ENCODE measurements around the gene ATP8A2.

The ATP8A2 gene

DNA sequence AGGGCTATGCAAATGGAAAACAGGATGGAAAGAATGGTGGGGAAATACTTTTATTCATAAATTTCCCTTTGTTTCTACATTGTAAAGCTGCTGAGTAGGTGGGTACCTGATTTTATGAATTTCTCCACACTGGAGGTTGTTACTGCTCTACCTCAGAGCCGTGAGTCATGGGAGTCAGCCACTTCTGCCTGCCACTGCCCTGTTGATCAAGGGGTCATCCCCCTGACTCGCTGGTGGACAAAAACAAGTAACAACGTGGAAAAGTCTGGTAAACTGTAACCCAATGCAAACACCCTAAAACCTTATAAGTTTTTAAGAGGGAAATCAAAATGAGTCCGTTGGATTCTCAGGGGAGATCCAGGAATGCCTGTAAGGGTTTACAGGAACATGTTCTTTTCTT lies 329.5 kb downstream of the ATP8A2 start:
- H3K4me1 ChIP-seq (ENCODE audit: control insufficient read depth in 1 of 2, insufficient read depth in 1 of 2, low read depth in 1 of 2, low read length in 1 of 2) = no peaks in the 10 kb centered on the region
- H3K27me3 ChIP-seq = no peaks in the 10 kb centered on the region
- H3K4me3 ChIP-seq (ENCODE audit: low read depth in 1 of 2, low read length in 1 of 2) = no peak overlapping the region
- H3K27ac ChIP-seq = no peak overlapping the region
- no peaks in the 10 kb centered on the region for H3K36me3 ChIP-seq
- TF ChIP-seq, protein P1, sequence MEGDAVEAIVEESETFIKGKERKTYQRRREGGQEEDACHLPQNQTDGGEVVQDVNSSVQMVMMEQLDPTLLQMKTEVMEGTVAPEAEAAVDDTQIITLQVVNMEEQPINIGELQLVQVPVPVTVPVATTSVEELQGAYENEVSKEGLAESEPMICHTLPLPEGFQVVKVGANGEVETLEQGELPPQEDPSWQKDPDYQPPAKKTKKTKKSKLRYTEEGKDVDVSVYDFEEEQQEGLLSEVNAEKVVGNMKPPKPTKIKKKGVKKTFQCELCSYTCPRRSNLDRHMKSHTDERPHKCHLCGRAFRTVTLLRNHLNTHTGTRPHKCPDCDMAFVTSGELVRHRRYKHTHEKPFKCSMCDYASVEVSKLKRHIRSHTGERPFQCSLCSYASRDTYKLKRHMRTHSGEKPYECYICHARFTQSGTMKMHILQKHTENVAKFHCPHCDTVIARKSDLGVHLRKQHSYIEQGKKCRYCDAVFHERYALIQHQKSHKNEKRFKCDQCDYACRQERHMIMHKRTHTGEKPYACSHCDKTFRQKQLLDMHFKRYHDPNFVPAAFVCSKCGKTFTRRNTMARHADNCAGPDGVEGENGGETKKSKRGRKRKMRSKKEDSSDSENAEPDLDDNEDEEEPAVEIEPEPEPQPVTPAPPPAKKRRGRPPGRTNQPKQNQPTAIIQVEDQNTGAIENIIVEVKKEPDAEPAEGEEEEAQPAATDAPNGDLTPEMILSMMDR (IDR thresholded peaks at IDR 0.05) = no peak
- no peaks in the 10 kb centered on the region for H3K9me3 ChIP-seq

DNA sequence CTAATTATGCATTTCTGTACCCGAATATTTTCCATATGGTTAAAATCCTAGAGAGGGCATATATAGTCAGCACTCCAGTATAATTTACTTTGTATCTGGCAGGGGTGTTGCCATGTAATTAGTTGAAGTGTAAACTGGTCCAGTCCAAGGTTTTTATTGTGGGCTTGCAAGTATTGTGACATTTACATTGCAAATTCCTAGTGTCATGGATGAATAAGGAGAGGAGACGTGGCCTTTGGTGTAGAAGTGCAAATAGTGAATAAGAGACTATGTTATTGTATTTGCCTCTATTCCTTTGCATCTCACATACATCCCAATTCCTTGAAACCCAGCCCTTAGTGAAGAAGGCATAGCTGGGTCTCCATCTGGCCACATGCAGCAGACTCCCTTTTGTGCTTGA lies 330.6 kb downstream of the ATP8A2 start:
- H3K4me1 ChIP-seq (ENCODE audit: control insufficient read depth in 1 of 2, insufficient read depth in 1 of 2, low read depth in 1 of 2, low read length in 1 of 2) = no peaks in the 10 kb centered on the region
- H3K27ac ChIP-seq = no peak overlapping the region
- H3K27me3 ChIP-seq = no peaks in the 10 kb centered on the region
- no peaks in the 10 kb centered on the region for H3K9me3 ChIP-seq
- TF ChIP-seq, protein P1 (IDR thresholded peaks at IDR 0.05) = no peak
- no peaks in the 10 kb centered on the region for H3K36me3 ChIP-seq
- no peak overlapping the region for H3K4me3 ChIP-seq (ENCODE audit: low read depth in 1 of 2, low read length in 1 of 2)

DNA sequence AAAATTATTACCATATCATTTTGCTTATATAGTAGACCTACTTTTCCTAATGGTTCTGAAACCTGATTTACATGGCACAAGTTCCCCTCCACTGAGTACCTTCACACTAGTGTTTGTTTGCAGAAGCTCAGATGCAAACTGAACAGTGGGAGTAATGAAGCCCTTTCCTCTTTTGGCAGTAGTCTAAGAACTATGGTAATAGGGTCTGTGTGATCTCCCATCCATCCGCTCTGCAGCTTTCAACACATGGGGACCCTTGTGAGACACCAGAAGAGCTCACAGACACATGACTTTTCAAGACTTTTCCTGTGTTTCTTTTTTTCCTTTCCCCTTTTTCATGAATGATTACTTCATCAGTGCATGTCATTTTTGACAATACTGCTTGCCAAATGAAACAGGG lies 336.0 kb downstream of the ATP8A2 start:
- TF ChIP-seq, protein P1 (IDR thresholded peaks at IDR 0.05) = no peak
- Histone ChIP-seq H3K4me3 (ENCODE audit: low read depth in 1 of 2, low read length in 1 of 2) (no peak overlapping the region), H3K27ac (no peak overlapping the region), H3K4me1 (ENCODE audit: control insufficient read depth in 1 of 2, insufficient read depth in 1 of 2, low read depth in 1 of 2, low read length in 1 of 2) (no peaks in the 10 kb centered on the region), H3K9me3 (no peaks in the 10 kb centered on the region), H3K36me3 (no peaks in the 10 kb centered on the region), H3K27me3 (no peaks in the 10 kb centered on the region)

DNA sequence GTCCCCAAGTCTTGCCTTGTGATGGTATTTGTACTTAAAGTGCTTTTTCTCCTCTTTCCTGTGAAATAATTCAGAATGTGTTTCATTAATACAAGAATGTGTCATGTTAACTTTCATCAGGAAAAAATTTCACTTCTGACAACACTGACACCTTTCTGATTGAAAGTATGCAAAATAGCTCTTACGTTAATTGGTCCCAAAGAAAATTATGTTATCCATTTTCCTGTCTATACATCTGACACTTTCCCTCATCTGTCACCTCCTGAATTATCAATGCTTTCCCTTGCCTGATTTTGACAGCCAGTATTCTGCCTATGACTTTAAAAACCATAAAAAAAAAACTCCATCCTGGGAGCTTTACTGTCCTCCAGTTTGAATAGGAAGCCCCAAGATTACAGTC lies 336.5 kb downstream of the ATP8A2 start:
- H3K4me3 ChIP-seq (ENCODE audit: low read depth in 1 of 2, low read length in 1 of 2) = no peak overlapping the region
- H3K4me1 ChIP-seq (ENCODE audit: control insufficient read depth in 1 of 2, insufficient read depth in 1 of 2, low read depth in 1 of 2, low read length in 1 of 2) = no peaks in the 10 kb centered on the region
- TF ChIP-seq, protein P1 (IDR thresholded peaks at IDR 0.05) = no peak
- no peaks in the 10 kb centered on the region for H3K36me3 ChIP-seq
- H3K9me3 ChIP-seq = no peaks in the 10 kb centered on the region
- no peaks in the 10 kb centered on the region for H3K27me3 ChIP-seq
- no peak overlapping the region for H3K27ac ChIP-seq

DNA sequence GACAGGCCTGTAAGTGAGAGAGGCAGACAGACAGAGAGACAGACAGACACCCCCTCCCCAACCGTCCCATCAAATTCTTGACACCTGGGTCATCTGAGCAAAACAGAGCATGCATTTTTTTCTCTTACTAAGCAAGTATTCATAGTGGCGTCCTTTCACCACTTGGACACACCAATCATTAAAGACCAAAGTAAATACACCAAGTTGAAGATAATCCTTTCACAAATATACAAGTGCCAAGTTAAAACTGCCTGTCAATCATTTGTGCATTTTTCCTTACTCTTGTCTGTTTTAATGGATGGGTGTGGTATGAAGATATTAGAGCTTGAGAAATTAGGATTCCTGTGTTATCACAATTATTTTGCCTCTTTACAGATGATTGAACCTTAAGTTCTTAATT lies 337.3 kb downstream of the ATP8A2 start:
- Histone ChIP-seq H3K27ac (no peak overlapping the region), H3K9me3 (no peaks in the 10 kb centered on the region), H3K36me3 (no peaks in the 10 kb centered on the region), H3K4me3 (ENCODE audit: low read depth in 1 of 2, low read length in 1 of 2) (no peak overlapping the region), H3K4me1 (ENCODE audit: control insufficient read depth in 1 of 2, insufficient read depth in 1 of 2, low read depth in 1 of 2, low read length in 1 of 2) (no peaks in the 10 kb centered on the region), H3K27me3 (no peaks in the 10 kb centered on the region)
- TF ChIP-seq, protein P1 (IDR thresholded peaks at IDR 0.05) = no peak

DNA sequence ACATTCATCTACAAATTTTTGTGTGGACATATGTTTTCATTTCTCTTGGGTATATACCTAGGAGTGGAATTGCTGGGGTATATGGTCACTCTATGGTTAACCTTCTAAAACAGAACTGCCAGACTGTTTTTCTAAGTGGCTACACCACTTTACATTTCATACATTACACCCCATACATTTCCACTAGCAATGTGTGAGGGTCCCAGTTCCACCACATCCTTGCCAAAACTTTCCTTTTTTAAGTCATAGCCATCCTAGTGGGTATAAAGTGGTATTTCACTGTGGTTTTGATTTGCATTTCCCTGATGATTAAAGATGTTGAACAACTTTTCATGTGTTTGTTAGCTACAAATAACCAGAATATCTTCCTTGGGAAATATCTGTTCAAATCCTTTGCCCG lies 344.0 kb downstream of the ATP8A2 start:
- H3K27me3 ChIP-seq = no peaks in the 10 kb centered on the region
- H3K9me3 ChIP-seq = no peaks in the 10 kb centered on the region
- TF ChIP-seq, protein P1 (IDR thresholded peaks at IDR 0.05) = no peak
- H3K27ac ChIP-seq = no peak overlapping the region
- no peak overlapping the region for H3K4me3 ChIP-seq (ENCODE audit: low read depth in 1 of 2, low read length in 1 of 2)
- no peaks in the 10 kb centered on the region for H3K36me3 ChIP-seq
- no peaks in the 10 kb centered on the region for H3K4me1 ChIP-seq (ENCODE audit: control insufficient read depth in 1 of 2, insufficient read depth in 1 of 2, low read depth in 1 of 2, low read length in 1 of 2)

Measured in neutrophil (primary cell).